AG04449 (cell line): ENCODE data around the gene DTL.
"Not testable (repeated sequence)": the region's sequence is repeated elsewhere in the genome, so short reads cannot be mapped to it uniquely, and the experiment has no call there.

Experiments used
- CTCF ChIA-PET: fragments of 350-600 bp; formaldehyde crosslinking; extraction: SDS; loops from one replicate; lab custom pipeline; 2021; ENCODE audit warnings: antibody characterized with exemption; lab: Yijun Ruan, JAX
- POLR2A ChIA-PET: fragments of 400-600, 350-600 bp; formaldehyde crosslinking; extraction: SDS; loops from one replicate; lab custom pipeline; 2020; ENCODE audit warnings: antibody characterized with exemption, inconsistent platforms; lab: Yijun Ruan, JAX
- DNase-seq: peaks from one replicate; pipeline ENCODE4 v3.0.0-alpha.2; 2010; ENCODE audit warnings: low read depth, low spot score
- H3K4me3 ChIP-seq: 2 replicates; pipeline ENCODE4 v1.5.1; 2011; ENCODE audit warnings: low read depth, mild to moderate bottlenecking, control low read depth, low read length
- TF ChIP-seq, protein P1 (sequence below): IDR thresholded peaks from one replicate; pipeline ENCODE4 v1.5.1; 2011; ENCODE audit warnings: mild to moderate bottlenecking, moderate library complexity, low read length, control low read depth, inconsistent platforms; ENCODE audit not compliant: insufficient read depth; ENCODE audit errors: missing control alignments

DTL gene

DNA sequence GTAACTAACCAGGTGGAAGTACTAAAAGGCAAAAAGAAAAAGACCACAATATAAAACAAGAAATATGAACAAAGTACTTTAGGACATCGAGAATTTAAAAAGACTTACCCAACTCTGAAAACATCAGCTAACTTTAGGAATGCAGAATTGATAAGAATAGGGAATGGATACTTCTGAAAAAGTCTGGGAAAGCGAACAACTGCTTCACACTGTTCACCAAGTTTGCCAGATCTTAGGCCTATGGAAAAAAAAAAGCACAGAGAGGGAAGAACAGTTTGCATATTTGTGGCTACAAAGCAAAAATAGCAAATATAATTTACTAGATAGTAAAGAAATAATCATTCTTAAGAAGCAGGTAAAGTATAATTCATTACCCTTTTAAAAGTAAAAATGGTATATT is 14.6 kb upstream of the DTL start:
- H3K4me3 ChIP-seq: no peak overlapping the region
- TF ChIP-seq, protein P1, sequence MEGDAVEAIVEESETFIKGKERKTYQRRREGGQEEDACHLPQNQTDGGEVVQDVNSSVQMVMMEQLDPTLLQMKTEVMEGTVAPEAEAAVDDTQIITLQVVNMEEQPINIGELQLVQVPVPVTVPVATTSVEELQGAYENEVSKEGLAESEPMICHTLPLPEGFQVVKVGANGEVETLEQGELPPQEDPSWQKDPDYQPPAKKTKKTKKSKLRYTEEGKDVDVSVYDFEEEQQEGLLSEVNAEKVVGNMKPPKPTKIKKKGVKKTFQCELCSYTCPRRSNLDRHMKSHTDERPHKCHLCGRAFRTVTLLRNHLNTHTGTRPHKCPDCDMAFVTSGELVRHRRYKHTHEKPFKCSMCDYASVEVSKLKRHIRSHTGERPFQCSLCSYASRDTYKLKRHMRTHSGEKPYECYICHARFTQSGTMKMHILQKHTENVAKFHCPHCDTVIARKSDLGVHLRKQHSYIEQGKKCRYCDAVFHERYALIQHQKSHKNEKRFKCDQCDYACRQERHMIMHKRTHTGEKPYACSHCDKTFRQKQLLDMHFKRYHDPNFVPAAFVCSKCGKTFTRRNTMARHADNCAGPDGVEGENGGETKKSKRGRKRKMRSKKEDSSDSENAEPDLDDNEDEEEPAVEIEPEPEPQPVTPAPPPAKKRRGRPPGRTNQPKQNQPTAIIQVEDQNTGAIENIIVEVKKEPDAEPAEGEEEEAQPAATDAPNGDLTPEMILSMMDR: no peak
- CTCF ChIA-PET: interaction anchor here (1.4 to 4.0 kb wide), 4 partner anchors 8 to 323 kb away, joined by 4 to 37 read pairs (median 11); partner anchors contain the start of genes DTL and INTS7
- POLR2A ChIA-PET: no interaction called here
- DNase-seq: no peak

DNA sequence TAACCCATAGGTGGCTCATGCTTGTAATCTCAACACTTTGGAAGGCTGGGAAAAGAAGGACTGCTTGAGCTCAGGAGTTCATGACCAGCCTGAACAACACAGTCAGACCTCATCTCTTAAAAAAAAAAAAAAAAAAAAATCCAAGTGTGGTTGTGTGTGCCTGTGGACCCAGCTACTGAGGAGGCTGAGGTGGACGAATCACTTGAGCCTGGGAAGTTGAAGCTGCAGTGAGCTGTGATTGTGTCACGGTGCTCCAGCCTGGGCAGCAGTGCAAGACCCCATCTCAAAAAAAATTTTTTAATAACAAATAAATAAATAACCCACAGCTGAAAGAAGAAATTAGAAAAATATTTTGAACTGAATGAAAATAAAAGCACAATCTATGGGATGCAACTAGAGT is 14.0 kb upstream of the DTL start:
- CTCF ChIA-PET: interaction anchor here (1.0 to 4.0 kb wide), 6 partner anchors 9 to 341 kb away, joined by 3 to 37 read pairs (median 4); partner anchors contain the start of genes DTL and INTS7
- no peak for DNase-seq
- POLR2A ChIA-PET: no interaction called here
- H3K4me3 ChIP-seq: no peak overlapping the region
- TF ChIP-seq, protein P1: no peak

DNA sequence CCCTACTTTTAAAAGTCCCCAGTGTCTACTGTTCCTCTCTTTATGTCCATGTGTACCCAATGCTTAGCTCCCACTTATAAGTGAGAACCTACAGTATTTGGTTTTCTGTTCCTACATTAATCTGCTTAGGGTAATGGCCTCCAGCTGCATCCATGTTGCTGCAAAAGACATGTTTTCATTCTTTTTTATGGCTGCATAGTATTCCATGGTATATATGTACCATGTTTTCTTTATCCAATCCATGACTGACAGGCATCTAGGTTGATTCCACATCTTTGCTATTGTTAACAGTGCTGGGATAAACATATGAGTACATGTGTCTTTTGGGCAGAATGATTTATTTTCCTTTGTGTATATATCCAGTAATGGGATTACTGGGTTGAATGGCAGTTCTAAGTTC is 12.6 kb upstream of the DTL start:
- H3K4me3 ChIP-seq, POLR2A ChIA-PET, DNase-seq: not testable (repeated sequence)
- CTCF ChIA-PET: interaction anchor here (1.1 to 4.0 kb wide), 4 partner anchors 10 to 37 kb away, joined by 3 to 37 read pairs (median 11); partner anchors contain the start of genes DTL and INTS7

DNA sequence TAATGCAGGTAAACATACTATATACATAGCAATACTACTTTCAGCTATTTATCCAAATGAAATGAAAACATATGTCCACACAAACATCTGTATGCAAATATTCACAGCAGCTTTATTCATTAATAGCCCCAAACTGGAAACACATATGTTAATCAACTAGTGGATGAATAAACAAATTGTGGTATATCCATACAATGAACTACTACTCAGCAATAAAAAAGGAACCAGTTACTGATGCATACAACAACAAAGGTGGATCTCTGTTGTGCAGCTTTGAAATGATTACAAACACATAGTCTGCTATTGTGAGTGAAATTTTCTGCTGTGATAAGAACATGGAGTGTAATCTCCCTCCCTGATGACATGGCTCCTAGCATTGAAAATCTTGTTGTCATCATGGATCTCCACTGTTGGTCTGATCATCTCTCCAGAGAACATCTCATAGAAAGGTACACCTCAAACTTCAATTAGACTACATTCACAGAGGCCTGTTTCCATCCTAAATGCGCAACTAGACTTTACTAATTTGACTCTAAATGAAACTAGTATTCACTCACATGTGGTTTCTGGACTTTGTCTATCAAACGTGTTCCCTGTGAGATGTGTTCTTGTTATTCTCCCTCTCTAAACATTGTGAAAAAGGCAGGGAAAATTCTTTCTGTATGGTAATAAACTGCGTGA is 10.9 kb upstream of the DTL start:
- H3K4me3 ChIP-seq: no peak overlapping the region
- DNase-seq: no peak
- TF ChIP-seq, protein P1: no peak
- CTCF ChIA-PET: interaction anchor here (1.1 to 4.0 kb wide), 3 partner anchors 10 to 44 kb away, joined by 3 to 37 read pairs (median 5); partner anchors contain the start of genes DTL and INTS7
- POLR2A ChIA-PET: no interaction called here

DNA sequence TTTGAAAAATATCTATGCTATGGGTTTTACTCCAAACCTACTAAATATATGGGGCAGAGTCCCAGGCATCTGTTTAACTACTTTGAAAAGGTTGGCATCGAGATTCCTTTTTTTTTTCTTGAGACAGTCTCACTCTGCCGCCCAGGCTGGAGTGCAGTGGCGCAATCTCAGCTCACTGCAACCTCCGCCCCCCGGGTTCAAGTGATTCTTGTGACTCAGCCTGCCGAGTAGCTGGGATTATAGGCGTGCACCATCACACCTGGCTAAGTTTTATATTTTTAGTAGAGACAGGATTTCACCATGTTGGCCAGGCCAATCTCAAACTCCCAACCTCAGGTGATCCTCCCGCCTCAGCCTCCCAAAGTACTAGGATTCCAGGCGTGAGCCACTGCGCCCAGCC is 7.8 kb upstream of the DTL start:
- POLR2A ChIA-PET, DNase-seq, H3K4me3 ChIP-seq: not testable (repeated sequence)
- CTCF ChIA-PET: interaction anchor here (0.8 to 3.9 kb wide), 9 partner anchors 7 to 429 kb away, joined by 3 to 25 read pairs (median 6); partner anchors contain the start of genes DTL and INTS7

DNA sequence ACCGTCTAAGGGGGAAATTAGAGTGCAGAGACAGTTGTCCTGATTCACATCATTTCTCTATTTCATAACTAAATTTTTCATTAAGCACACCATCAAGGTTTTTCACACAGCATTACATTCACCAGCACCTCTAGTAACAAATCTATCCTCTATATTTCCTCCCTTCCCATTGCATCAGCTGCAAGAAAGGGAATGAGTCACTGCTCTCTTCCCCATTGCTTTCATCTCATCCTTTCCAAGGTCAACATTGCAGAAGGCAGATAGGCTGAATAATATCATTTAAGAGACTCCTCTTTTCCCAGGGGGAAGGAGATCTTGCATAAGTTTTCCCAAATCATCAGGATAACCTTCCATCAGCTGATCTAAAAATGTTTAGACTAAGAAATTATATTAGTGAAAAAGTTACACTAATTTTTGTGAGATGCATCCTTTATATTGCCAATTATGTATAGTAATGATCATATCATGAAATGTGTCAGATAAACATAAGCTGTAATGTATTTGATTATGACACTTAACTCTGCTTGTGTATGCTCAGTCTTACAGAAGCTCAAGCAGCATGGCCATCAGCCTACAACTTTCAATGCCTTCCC is 4.5 kb upstream of the DTL start:
- DNase-seq: peak; percentile 87
- no peak overlapping the region for H3K4me3 ChIP-seq
- POLR2A ChIA-PET: no interaction called here
- CTCF ChIA-PET: interaction anchor here (0.8 to 6.6 kb wide), 12 partner anchors 9 to 425 kb away, joined by 3 to 254 read pairs (median 6); partner anchors contain the start of gene NEK2
- TF ChIP-seq, protein P1: no peak

DNA sequence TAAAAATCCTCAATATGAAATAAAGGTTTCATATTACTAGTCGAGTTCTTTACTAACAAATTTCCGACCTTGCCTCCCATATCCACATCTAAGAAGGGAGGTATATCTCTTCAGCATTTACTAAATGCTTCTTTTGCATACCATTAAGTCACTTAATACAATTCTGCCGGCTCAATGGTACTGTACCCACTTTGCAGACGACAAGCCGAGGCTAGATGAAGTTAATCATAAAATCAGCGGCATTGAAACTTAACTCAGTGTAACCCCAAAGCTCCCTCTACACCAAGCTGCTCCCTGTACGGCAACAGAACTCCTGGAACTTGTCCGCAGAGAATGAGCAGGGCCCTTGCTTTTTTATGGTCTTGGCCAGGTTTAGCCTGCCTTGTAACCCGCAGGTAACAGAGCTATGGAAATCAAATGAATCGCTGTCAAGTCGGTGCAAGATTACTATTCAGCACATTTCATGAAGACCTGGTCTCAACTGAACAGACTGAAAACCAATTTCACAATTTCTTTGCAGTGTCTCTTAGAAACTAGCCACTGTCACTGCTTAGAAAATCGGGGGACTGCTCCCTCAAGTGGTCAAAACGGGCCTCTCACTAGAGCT is 929 bp upstream of the DTL start:
- no peak for DNase-seq
- ChIA-PET CTCF (interaction anchor here (0.5 to 6.6 kb wide), 78 partner anchors 8 to 477 kb away, joined by 3 to 254 read pairs (median 6); partner anchors contain the start of genes NEK2 and NENF), POLR2A (interaction anchor here (0.9 kb wide), 1 partner anchor 354 kb away, joined by 3 read pairs; no protein-coding TSS in a partner anchor)
- TF ChIP-seq, protein P1: no peak
- H3K4me3 ChIP-seq: peak overlapping the region; percentile 89
